Measurements from ENCODE around the gene TRIM56. TPM values are rescaled to one million over a fixed set of nuclear protein-coding genes. Genes with fewer than 3 reads are reported as not detected.

The TRIM56 gene
- total and polyA plus RNA-seq, 2 of the 13 experiments (the other 11 are each of a cell fraction or from before 2014, with no cell fraction given) = 3.2 to 7.1 TPM

DNA sequence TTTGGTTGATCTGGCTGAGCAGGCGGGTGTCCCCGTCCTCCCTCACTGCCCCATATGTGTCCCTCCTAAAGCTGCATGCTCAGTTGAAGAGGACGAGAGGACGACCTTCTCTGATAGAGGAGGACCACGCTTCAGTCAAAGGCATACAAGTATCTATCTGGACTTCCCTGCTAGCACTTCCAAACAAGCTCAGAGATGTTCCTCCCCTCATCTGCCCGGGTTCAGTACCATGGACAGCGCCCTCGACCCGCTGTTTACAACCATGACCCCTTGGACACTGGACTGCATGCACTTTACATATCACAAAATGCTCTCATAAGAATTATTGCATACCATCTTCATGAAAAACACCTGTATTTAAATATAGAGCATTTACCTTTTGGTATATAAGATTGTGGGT, 26.9 kb upstream of the TRIM56 start (continued):
- TF ChIP-seq AGO1 (IDR thresholded peaks at IDR 0.05; ENCODE audit: low read depth, low read length, poor library complexity, severe bottlenecking) (no peak), HOXA7 (CRISPR knock-in tag; IDR thresholded peaks at IDR 0.05) (no peak), NFIC (IDR thresholded peaks at IDR 0.05; ENCODE audit: low read length) (no peak), DPF2 (CRISPR knock-in tag; IDR thresholded peaks at IDR 0.05; ENCODE audit: borderline replicate concordance, low read depth) (no peak), ZNF274 (CRISPR knock-in tag; IDR thresholded peaks at IDR 0.05) (no peak), ZFYVE20 (CRISPR knock-in tag; IDR thresholded peaks at IDR 0.05; ENCODE audit: borderline replicate concordance, low read depth) (no peak)
- TF ChIP-seq, protein P1, sequence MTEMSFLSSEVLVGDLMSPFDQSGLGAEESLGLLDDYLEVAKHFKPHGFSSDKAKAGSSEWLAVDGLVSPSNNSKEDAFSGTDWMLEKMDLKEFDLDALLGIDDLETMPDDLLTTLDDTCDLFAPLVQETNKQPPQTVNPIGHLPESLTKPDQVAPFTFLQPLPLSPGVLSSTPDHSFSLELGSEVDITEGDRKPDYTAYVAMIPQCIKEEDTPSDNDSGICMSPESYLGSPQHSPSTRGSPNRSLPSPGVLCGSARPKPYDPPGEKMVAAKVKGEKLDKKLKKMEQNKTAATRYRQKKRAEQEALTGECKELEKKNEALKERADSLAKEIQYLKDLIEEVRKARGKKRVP (CRISPR knock-in tag; IDR thresholded peaks at IDR 0.05) = 0 out of 4 replicates have a peak, but pooled peaks of 1 of the 2 experiments have one; percentile 47
- TF ChIP-seq, protein P2, sequence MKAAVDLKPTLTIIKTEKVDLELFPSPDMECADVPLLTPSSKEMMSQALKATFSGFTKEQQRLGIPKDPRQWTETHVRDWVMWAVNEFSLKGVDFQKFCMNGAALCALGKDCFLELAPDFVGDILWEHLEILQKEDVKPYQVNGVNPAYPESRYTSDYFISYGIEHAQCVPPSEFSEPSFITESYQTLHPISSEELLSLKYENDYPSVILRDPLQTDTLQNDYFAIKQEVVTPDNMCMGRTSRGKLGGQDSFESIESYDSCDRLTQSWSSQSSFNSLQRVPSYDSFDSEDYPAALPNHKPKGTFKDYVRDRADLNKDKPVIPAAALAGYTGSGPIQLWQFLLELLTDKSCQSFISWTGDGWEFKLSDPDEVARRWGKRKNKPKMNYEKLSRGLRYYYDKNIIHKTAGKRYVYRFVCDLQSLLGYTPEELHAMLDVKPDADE (CRISPR knock-in tag; IDR thresholded peaks at IDR 0.05) = no peak
- TF ChIP-seq, protein P3, sequence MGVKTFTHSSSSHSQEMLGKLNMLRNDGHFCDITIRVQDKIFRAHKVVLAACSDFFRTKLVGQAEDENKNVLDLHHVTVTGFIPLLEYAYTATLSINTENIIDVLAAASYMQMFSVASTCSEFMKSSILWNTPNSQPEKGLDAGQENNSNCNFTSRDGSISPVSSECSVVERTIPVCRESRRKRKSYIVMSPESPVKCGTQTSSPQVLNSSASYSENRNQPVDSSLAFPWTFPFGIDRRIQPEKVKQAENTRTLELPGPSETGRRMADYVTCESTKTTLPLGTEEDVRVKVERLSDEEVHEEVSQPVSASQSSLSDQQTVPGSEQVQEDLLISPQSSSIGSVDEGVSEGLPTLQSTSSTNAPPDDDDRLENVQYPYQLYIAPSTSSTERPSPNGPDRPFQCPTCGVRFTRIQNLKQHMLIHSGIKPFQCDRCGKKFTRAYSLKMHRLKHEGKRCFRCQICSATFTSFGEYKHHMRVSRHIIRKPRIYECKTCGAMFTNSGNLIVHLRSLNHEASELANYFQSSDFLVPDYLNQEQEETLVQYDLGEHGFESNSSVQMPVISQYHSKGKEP (CRISPR knock-in tag; IDR thresholded peaks at IDR 0.05) = peak; percentile 96
- TF ChIP-seq, protein P4, sequence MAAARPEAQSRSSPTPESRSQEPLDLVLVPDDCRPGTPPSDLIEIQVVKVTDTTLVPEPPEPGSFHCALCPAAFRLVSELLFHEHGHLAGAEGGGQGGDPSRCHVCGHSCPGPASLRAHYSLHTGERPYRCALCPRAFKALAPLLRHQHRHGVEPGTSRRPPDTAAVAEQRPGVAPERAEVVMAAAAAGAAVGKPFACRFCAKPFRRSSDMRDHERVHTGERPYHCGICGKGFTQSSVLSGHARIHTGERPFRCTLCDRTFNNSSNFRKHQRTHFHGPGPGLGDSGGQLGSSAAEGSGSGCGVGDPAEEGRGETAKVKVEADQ (CRISPR knock-in tag; IDR thresholded peaks at IDR 0.05; ENCODE audit: borderline replicate concordance) = no peak
- TF ChIP-seq, protein P5, sequence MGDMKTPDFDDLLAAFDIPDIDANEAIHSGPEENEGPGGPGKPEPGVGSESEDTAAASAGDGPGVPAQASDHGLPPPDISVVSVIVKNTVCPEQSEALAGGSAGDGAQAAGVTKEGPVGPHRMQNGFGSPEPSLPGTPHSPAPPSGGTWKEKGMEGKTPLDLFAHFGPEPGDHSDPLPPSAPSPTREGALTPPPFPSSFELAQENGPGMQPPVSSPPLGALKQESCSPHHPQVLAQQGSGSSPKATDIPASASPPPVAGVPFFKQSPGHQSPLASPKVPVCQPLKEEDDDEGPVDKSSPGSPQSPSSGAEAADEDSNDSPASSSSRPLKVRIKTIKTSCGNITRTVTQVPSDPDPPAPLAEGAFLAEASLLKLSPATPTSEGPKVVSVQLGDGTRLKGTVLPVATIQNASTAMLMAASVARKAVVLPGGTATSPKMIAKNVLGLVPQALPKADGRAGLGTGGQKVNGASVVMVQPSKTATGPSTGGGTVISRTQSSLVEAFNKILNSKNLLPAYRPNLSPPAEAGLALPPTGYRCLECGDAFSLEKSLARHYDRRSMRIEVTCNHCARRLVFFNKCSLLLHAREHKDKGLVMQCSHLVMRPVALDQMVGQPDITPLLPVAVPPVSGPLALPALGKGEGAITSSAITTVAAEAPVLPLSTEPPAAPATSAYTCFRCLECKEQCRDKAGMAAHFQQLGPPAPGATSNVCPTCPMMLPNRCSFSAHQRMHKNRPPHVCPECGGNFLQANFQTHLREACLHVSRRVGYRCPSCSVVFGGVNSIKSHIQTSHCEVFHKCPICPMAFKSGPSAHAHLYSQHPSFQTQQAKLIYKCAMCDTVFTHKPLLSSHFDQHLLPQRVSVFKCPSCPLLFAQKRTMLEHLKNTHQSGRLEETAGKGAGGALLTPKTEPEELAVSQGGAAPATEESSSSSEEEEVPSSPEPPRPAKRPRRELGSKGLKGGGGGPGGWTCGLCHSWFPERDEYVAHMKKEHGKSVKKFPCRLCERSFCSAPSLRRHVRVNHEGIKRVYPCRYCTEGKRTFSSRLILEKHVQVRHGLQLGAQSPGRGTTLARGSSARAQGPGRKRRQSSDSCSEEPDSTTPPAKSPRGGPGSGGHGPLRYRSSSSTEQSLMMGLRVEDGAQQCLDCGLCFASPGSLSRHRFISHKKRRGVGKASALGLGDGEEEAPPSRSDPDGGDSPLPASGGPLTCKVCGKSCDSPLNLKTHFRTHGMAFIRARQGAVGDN (CRISPR knock-in tag; IDR thresholded peaks at IDR 0.05) = no peak
- TF ChIP-seq, protein P6, sequence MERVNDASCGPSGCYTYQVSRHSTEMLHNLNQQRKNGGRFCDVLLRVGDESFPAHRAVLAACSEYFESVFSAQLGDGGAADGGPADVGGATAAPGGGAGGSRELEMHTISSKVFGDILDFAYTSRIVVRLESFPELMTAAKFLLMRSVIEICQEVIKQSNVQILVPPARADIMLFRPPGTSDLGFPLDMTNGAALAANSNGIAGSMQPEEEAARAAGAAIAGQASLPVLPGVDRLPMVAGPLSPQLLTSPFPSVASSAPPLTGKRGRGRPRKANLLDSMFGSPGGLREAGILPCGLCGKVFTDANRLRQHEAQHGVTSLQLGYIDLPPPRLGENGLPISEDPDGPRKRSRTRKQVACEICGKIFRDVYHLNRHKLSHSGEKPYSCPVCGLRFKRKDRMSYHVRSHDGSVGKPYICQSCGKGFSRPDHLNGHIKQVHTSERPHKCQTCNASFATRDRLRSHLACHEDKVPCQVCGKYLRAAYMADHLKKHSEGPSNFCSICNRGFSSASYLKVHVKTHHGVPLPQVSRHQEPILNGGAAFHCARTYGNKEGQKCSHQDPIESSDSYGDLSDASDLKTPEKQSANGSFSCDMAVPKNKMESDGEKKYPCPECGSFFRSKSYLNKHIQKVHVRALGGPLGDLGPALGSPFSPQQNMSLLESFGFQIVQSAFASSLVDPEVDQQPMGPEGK (CRISPR knock-in tag; IDR thresholded peaks at IDR 0.05) = 0 out of 2 replicates have a peak, but pooled peaks have one; percentile 41
- TF ChIP-seq, protein P7, sequence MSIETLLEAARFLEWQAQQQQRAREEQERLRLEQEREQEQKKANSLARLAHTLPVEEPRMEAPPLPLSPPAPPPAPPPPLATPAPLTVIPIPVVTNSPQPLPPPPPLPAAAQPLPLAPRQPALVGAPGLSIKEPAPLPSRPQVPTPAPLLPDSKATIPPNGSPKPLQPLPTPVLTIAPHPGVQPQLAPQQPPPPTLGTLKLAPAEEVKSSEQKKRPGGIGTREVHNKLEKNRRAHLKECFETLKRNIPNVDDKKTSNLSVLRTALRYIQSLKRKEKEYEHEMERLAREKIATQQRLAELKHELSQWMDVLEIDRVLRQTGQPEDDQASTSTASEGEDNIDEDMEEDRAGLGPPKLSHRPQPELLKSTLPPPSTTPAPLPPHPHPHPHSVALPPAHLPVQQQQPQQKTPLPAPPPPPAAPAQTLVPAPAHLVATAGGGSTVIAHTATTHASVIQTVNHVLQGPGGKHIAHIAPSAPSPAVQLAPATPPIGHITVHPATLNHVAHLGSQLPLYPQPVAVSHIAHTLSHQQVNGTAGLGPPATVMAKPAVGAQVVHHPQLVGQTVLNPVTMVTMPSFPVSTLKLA (IDR thresholded peaks at IDR 0.05) = no peak
- TF ChIP-seq, protein P8, sequence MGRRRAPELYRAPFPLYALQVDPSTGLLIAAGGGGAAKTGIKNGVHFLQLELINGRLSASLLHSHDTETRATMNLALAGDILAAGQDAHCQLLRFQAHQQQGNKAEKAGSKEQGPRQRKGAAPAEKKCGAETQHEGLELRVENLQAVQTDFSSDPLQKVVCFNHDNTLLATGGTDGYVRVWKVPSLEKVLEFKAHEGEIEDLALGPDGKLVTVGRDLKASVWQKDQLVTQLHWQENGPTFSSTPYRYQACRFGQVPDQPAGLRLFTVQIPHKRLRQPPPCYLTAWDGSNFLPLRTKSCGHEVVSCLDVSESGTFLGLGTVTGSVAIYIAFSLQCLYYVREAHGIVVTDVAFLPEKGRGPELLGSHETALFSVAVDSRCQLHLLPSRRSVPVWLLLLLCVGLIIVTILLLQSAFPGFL (CRISPR knock-in tag; IDR thresholded peaks at IDR 0.05) = no peak
